DND-41 (cell line): ENCODE measurements around the gene INO80E.

Experiments used
- EZH2 ChIP-seq: IDR thresholded peaks from 3 replicates; pipeline ENCODE4 v1.6.1; 2012; ENCODE audit warnings: borderline replicate concordance, low read depth, mild to moderate bottlenecking, moderate library complexity, low read length, inconsistent platforms; ENCODE audit not compliant: severe bottlenecking
- TF ChIP-seq, protein P1 (sequence below): IDR thresholded peaks from 2 replicates; pipeline ENCODE4 v1.5.1; 2012; ENCODE audit warnings: borderline replicate concordance, low read length, moderate library complexity, mild to moderate bottlenecking; ENCODE audit not compliant: poor library complexity, severe bottlenecking; ENCODE audit errors: extremely low read depth

DNA sequence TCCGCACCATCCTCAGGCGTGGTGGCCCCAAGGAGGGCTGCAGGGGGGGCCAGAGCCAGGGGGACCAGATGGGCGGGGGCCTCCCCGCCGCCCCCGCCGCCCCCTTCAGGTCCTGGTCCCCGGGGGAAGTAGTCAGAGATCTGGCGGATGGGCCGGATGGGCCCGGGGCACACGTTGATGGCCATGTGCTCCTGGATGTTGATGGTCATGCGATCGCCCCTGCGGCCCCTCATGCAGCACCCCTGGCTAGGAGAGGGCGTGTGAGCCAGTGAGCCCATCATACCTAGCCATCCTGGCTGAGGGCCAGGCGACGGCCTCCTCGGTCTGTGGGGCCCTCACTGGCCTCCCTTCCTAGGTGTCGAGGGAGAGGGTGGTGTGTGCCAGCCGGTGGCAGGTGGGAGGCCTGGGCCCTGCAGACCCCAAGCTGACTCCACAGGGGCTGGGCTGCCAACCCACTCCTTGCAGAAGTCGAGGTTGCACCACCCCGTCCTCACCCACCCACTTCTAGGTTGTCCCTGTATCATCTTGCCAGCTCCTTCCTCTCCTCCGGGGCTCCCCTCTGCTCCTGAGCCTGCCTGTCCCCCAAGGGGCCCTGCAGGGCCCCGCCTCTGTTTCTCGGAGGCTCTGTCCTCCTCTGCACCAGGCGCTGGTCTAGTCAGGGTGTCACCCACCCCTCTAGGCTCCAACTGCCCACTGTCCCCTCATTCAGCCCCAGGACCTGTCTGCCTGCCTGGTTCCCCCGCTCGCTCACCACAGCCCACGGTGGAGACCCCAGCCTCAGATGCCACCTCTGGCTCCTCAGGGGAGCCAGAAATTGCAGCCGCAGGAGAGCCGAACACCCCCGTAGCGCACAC, 14.2 kb downstream of the INO80E start:
- TF ChIP-seq, protein P1, sequence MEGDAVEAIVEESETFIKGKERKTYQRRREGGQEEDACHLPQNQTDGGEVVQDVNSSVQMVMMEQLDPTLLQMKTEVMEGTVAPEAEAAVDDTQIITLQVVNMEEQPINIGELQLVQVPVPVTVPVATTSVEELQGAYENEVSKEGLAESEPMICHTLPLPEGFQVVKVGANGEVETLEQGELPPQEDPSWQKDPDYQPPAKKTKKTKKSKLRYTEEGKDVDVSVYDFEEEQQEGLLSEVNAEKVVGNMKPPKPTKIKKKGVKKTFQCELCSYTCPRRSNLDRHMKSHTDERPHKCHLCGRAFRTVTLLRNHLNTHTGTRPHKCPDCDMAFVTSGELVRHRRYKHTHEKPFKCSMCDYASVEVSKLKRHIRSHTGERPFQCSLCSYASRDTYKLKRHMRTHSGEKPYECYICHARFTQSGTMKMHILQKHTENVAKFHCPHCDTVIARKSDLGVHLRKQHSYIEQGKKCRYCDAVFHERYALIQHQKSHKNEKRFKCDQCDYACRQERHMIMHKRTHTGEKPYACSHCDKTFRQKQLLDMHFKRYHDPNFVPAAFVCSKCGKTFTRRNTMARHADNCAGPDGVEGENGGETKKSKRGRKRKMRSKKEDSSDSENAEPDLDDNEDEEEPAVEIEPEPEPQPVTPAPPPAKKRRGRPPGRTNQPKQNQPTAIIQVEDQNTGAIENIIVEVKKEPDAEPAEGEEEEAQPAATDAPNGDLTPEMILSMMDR, result no peak
- no peak for TF ChIP-seq EZH2
